ENCODE data around the gene TRIM15.
A peak's percentile ranks its signal among the peaks of the same experiment; 100 is the strongest.
"Not testable (repeated sequence)": the region's sequence is repeated elsewhere in the genome, so short reads cannot be mapped to it uniquely, and the experiment has no call there.

TRIM15 gene

DNA sequence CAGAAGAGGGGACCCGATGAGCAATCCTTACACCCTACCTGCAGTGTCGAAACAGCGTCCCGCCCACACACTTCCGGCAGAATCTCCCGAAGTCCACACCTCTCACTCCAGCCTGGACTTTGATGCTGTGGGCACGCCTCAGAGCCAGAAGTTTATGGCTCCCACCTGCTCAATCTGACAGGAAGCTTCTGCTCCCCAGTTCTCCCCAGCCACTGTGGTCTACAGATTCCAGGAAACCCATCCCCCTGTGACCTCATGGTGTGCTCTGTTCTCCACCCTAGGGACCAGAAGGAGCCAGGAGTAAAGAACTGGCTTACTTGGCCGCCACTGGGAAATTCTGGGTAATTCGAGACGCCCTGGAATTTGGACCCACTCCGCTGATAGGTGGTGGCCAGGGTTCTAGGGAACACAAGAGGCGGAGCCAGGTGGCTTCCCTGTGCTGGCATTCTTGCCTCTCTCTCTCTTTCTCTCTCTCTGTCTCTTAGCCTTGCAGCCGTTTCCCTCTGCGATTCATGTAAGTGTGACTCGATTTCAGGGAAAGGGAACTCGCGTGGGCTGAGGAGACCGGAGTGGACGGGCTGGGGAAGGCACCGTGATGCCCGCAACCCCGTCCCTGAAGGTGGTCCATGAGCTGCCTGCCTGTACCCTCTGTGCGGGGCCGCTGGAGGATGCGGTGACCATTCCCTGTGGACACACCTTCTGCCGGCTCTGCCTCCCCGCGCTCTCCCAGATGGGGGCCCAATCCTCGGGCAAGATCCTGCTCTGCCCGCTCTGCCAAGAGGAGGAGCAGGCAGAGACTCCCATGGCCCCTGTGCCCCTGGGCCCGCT, at the start of gene TRIM15:
Gene TRIM15 (plus strand): TSS at position 457 of the 828 bp plus-strand sequence. CDS start 139 bp downstream, at position 596.
- peak; percentile 14 for DNase-seq

DNA sequence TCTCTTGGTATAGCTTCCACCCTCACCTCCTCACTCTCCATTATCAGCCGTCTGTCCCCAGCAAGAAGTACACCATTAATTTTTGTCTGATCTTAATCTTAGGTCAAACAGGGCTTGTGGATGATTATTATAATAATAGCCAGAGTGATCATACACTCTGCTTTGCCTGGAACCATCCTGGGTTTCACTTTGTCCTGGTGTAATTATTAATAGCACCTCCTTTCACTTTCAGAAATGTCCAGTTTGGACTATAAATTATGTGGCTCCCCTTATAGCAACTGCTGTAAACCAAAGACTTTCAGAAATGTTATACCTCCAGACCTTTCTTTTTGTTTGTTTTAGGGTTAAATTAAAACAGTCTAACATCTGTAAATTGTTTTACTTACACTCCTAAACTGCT, 49.5 kb upstream of the TRIM15 start:
- DNase-seq = no peak

DNA sequence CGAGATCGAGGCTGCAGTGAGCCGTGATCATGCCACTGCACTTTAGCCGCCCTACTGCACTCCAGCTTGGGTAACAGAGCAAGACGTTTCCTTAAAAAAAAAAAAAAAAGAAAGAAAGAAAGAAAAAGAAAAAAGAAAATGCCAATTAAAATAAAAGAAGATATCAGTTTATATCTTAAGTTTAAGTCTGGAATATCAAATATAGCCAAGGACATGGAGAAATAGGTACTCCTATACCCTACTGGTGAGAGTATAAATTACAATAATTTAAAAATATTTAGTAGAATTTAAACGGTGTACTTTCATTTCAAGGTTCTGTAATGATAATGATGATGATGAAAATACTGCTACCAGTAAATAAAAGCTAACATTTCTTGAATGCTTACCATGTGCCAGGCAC, 46.6 kb upstream of the TRIM15 start:
- DNase-seq = no peak

DNA sequence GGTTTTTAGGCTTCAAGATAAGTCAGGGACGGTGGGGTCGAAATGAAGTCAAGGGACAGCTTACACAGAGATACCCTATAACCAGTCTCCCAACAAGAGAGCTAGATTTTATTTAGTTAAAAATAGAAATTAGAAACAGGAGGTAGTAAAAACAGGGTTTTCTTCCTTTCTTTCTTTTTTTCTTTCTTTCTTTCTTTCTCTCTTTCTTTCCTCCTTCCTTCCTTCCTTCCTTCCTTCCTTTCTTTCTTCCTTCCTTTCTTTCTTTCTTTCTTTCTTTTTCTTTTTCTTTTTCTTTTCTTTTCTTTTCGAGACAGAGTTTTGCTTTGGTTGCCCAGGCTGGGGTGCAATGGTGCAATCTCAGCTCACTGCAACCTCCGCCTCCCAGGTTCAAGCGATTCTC, 44.7 kb upstream of the TRIM15 start:
- DNase-seq = not testable (repeated sequence)

DNA sequence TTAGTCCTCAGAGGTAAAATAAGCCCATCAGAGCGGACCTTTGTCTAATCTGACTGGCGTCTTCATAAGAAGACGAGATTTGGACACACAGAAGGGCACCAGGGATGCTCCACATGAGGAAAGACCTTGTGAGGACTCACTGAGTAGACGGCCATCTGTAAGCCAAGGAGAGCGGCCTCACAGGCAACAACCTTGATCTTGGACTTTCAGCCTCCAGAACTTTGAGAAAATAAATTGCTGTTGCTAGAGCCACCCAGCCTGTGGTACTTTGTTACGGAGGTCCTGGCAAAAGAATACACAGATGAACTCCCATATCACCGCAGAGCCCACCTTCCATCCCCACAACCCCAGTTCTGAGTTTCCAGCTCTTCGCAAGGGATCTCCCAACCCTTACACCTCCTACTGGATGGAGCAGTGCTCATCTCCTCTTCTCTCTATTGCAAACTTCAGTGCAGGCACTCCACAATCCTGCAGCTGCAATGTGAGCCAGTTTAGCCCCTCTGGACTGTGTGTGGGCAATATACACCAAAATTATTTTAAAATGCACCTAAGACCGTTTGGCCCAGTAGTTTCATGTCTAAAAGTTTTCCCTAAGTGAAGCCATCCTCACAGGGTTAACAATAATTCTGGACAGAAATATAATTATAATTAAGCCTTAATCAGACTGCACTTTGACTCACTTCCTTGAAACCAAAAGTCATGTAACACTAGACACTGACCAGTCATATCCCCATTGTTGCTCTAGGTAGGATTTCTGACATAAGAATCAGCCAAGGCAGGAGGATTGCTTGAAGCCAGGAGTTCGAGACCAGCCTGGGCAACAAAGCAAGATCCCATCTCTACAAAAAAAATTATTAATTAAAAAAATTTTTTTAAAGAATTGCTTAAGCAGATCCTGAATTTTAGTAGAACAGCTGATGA, 41.6 kb upstream of the TRIM15 start:
- DNase-seq = no peak

DNA sequence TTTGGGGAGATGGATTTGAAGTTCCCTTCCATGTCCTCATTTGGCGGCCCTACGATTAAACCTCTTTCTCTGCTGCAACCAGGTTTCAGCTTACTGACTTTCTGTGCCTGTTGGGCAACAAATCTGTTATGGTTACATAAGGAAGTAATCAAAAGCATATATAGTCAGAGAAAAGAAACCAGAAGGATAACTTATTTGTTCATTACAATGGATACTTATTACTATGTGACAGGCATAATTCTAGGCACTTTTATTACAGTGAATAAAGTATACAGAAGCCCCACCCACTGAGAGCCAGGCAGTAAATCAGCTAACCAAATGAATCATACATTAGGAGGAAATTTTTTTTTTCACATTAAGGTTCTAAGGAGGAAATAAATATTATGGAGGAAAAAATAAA, 40.8 kb upstream of the TRIM15 start:
- DNase-seq = no peak

DNA sequence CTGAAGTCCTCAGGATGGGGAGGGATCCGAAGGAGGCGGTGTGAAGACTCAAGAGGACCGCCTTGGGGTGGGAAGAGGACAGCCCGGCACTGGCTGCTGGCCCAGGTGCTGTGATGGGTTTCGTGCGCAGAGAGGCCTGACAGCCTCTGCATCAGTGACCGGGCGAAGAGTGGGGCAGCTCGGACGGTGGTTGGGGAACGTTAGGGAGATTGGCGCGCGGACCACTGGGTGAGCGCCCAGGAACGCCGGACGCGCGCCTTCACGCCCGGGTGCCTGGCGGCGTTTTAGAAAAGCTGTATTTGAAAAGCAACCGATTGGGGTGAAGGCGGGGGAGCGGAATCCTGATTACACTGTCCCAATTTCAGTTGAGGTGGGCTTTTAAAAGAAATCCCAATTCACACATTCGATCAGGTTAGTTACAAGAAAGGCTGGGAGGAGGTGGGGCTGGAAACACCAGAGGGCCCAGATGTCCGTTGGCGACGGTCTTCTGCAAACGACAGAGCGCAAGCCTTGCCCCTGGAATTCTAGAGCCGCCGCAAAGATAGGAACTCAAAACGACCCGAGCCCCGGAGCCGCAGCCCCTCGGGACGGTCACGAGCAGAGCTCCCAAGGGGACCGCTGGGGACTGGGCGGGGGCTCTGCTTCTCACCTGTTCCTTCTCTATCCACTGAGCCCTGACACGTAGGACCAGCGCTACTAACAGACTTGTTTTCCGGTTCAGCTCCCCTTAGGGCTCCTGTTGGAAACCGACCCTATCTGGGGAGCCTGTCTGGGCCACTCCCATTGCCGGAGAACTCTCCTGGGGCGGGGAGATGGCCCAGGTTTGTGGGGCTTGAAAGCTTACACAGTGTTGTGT, 35.9 kb upstream of the TRIM15 start:
- DNase-seq = no peak

DNA sequence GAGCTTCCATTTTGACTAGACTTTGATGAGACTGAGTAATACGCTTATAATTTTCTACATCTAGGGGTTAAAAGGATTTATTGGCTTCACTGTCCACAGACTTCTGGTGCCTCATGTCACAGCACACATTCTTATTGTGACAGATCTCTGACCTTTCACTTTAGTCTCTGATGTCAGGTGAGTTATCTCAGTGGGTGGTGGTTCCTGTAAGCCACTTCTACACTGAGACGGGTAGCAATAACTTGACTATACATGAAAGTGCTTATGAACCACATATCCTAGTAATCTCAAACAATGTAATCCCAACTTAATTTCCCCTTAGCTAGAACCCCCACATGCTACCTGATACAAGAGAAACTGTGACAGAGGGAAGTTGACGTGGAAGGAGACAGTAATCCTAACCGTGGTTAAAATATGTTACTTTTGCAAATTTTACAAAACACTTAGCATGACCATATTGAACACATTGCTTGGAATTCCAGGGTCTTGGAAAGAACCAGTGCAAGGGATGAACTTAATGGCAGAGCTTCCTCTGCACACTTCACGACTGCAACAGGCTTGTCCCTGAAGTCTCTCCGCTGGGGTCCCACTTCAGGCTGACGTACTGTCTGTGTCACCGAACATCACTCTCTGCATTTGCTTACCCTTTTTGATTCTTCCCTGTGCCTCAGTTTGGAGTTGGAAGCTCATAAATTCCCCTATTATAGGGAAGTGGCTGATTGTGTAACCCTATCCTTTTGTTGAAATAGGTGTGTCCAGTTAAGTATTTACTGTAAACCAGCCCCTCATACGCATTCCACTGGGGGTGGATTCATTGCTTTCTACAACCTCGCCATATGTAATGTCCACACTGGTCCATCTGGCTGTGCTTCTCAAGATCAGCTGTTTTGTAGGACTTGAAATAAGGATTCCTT, 33.8 kb upstream of the TRIM15 start:
- DNase-seq = no peak

DNA sequence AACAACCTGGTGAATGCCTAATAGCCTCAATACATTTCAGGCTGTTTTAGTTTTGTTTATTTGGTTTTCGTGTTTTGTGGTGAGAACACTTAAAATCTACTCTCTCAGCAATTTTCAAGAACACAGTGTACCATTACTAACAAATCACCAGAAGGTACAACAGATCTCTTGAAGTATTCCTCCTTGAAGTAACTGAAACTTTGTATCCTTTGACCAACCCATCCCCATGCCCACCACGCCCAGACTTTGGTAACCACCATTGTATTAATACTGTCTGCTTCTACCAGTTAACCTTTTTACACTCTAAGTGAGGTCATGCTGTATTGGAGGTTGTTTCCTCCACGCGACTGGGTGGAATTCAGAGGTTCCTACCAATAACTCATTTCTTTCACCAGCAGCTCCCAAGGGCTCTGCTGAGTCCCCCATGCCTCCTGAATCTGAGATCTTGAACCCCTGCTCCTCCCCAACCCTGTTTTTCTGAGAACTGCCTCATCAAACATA, 33.1 kb upstream of the TRIM15 start:
- DNase-seq = no peak

DNA sequence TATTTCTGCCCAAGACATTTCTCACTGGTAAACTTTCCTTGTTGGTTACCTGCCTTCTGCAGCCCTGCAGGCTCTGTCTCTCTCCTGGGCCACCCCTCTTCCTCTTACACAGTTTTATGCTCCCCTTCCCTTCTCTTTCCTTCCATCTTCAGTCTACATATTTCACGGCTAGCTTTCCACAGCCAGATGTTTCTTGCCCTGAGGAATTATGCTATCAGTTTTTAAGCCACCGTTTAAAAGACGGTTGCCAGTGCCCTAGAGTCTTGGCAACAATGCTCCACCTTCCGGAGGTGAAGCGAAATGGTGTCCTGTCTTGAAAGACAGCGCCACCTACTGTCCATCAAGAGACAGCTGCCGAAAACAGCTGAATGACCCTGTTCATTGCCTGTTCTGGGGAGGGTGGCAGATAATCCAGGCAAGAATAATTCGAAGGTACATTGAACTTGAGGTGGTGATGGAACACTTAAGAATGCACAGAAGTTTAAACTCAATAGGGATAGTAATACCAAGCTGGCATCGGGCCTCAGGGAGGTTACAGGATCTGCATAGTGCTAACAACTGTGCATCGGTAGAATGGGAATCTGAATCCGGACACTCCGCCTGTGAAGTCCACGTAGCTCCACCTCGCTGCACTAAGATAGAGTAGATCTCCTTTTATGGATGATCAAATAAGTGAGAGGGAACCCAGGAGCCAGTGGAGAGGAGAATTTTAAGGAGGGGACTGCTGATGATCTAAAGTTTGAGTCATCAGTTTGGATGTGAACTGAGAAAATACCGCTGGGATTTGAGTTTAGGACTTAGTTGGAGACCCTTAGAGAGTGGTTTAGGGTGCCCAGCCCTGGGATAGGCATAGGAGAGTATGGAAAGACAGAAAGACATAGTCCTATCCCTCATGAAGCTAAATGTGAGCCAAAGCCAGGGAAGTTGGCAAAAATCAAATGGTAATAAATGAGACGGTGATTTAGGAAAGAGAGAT, 32.2 kb upstream of the TRIM15 start:
- peak; percentile 84 for DNase-seq

DNA sequence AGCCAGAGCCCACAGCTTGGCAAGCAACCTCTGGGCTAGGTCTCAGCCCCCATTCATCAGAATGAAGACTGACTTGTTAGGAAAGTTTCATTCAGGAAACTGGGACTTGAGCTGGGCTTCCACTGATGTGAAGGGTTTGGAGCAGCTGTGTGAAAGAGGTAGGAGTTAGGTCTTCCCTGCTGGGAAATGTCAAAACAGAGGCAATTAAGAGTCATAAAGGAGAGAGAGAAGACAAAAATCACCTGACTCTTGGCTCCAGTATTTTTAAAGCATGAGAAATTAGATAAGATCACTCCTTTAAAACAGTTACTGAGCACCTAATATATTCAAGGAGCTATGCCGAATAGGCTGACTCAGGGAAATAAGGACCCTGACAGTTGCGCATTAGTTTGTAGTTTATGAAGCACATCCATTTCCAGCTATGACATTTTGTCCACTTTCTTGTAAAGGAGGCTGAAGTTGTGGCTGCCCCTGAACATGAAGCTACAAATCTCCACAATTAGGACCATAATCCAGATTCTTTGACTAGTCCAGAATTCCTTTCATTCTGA, 31.3 kb upstream of the TRIM15 start:
- DNase-seq = no peak

DNA sequence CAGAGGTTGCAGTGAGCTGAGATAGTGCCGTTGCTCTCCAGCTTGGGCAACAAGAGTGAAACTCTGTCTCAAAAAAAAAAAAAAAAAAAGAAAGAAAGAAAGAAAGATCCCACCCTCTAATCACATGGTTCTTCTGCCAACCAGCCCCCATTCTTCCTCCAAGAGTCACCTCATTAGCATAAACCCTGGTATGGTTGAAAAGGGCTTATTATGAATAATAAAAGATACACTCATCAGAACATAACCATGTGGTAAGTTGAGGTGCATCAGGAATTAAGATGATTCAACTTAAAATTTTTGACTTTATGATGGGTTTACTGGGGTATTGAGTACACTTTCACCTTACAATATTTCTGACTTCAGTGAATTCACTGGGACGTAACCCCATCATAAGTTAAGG, 28.2 kb upstream of the TRIM15 start:
- DNase-seq = no peak

DNA sequence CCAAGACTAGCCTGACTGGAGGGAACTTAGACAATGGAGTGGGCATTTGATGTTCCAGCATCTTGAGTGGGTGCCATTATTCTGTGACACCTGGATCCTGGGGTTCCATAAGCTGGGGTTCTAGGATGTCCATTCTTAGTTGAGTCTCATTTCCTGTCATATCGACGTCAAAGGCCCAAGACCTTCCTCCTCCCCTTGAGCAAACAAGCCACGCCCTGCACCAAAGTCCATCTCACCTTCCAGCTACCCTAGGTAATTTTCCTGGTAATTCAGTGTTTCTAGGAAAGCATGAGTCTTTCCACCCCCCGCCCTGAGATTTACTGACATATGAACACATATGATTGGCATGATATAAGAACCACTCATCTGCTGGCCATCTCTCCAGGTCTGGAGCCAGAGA, 27.6 kb upstream of the TRIM15 start, which contains the start of gene TRIM40:
Gene TRIM40 (plus strand): TSS at position 384 of the 400 bp plus-strand sequence. CDS start 897 bp downstream, outside the sequence.
- DNase-seq = no peak

DNA sequence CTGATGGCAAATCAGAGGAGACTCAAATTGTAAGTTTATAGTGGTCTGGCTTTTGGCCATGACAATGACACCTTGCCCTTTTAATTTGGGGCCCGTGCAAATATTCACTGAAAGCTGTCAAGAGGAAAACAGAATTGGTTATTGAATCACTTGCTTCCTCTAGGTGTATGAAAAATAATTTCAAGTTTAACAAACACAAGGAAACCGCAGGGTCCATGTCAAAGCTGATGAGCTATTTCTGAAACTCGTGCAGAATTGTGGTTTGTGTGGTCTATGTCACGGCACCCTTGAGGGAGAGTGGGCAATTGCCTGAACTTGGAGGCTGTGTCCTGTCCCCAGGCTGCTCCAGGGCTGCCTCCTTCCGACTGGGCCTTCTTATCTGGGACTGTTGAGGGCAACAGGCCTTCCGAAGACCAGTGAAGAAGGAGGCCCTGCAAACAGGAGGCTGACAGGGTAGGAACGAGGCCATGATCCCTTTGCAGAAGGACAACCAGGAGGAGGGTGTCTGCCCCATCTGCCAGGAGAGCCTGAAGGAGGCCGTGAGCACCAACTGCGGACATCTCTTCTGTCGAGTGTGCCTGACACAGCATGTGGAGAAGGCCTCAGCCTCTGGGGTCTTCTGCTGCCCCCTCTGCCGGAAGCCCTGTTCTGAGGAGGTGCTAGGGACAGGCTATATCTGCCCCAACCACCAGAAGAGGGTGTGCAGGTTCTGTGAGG, 26.6 kb upstream of the TRIM15 start:
- DNase-seq = no peak

DNA sequence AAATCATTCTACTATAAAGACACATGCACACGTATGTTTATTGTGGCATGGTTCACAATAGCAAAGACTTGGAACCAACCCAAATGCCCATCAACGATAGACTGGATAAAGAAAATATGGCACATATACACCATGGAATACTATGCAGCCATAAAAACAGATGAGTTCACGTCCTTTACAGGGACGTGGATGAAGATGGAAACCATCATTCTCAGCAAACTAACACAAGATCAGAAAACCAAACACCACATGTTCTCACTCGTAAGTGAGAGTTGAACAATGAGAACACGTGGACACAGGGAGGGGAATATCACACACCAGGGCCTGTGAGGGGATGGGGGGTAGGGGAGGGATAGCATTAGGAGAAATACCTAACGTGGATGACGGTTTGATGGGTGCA, 23.1 kb upstream of the TRIM15 start:
- not testable (repeated sequence) for DNase-seq

DNA sequence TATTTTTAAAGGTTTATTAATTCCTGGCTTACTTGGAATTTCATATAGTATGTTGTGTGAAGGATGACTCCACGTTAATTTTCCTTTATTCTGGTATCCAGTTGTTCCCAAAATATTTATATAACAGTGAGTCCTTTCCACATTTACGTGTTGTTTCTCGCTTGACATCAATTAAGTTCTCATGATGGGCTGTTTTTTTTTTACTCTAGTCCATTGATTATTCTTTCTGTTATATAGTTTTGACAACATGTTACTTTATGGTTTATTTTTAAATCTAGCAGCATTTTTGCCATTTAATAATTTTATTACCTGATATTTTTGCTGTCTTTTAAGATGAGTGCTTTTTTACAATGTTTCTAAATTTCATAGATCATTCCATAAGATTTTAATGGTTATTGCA, 20.7 kb upstream of the TRIM15 start:
- DNase-seq = no peak

DNA sequence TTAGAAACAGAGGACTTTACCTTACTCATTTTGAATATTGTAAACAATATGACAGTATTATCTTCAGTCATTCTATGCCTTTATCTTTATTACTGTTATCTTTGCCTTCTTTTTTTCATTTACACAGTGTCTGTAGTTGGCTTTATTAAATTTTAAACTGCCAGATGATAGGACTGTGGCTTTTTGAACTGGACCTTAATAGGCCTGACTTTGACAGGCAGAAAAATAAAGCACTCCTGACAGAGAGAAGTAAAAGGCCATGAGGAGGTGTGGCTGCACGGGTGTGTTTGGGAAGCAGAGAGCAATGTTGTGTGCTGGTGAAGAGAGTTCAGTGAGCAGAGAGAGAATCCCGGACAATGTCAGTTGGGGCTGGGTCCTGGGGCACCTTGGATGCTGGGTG, 19.6 kb upstream of the TRIM15 start:
- DNase-seq = no peak

DNA sequence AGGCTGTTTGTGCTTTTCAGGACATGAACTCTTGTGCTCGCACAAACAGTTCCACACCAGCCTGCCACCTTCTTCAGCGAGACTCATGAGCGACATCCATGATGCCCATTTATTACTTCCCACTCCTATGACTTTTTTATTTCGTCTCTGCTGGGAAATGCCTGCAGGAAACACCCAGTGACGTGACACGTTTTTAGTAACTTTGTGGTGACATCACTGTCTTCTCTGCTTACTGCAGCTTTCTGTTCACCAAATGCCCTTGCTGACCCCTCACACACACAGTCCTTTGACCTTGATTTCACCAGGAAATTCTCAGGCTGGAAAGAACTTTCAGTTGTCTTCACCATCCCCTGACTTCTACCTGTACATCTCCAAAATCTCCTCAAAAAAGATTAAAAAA, 18.5 kb upstream of the TRIM15 start:
- no peak for DNase-seq

DNA sequence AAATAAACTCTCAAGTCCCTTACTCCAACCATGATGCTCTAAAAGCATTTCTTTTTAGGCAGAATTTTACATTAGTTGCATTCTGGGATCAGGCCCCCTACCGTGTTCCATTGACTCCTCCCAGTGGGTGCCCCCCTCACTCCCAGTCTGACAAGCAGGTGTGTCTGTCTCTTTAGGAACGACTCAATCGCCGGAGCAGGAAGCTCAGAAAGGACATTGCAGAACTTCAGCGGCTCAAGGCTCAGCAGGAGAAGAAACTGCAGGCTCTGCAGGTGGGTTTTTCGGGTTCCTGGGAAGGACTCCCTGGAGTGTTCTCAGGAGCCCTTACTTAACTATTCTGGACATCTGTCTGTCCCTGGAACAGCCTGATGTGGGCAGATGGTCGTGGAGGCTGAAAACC, 17.5 kb upstream of the TRIM15 start:
- no peak for DNase-seq
